A673 (cell line): ENCODE results near the gene CMTR2.

Experiments
- EZH2 ChIP-seq: fragments of 200-600 bp; sonication (generic); IDR thresholded peaks from 2 replicates; pipeline ENCODE4 v1.6.1; 2017; ENCODE audit warnings: borderline replicate concordance, low read depth, mild to moderate bottlenecking, mixed read lengths, antibody characterized with exemption, low read length; ENCODE audit not compliant: poor library complexity, severe bottlenecking
- TF ChIP-seq, protein P1 (sequence below): fragments of 300-800, 200-600 bp; sonication (generic); conservative IDR thresholded peaks from 2 replicates; pipeline ENCODE4 v1.5.1; 2017; ENCODE audit warnings: low read depth, mild to moderate bottlenecking, antibody characterized with exemption, low read length, moderate library complexity, mixed read lengths

DNA sequence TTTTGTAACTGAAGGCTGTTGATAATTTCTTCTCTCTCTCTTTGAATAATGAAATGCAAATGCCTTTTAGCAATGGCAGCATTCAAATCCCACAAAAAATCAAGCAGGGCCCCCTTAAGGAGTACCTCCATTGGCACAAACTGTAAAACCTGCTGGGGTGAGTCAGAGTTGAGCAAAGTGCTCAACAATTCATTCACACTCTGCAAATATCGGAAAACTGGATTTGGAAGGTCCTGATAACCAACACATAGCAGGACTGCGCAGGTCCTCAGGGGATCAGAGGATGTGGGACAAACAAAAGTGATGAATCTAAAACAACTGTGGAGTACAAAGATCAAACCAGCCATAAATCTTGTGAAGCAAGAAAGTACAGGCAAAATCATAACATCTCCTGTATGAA, 5.6 kb downstream of the CMTR2 start:
- no peak for TF ChIP-seq EZH2
- TF ChIP-seq, protein P1, sequence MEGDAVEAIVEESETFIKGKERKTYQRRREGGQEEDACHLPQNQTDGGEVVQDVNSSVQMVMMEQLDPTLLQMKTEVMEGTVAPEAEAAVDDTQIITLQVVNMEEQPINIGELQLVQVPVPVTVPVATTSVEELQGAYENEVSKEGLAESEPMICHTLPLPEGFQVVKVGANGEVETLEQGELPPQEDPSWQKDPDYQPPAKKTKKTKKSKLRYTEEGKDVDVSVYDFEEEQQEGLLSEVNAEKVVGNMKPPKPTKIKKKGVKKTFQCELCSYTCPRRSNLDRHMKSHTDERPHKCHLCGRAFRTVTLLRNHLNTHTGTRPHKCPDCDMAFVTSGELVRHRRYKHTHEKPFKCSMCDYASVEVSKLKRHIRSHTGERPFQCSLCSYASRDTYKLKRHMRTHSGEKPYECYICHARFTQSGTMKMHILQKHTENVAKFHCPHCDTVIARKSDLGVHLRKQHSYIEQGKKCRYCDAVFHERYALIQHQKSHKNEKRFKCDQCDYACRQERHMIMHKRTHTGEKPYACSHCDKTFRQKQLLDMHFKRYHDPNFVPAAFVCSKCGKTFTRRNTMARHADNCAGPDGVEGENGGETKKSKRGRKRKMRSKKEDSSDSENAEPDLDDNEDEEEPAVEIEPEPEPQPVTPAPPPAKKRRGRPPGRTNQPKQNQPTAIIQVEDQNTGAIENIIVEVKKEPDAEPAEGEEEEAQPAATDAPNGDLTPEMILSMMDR, result no peak
